HG02763 (cell line): ENCODE results near the gene SMIM33.
A peak's percentile ranks its signal among the peaks of the same experiment; 100 is the strongest.
"Not testable (repeated sequence)": the region's sequence is repeated elsewhere in the genome, so short reads cannot be mapped to it uniquely, and the experiment has no call there.

Source experiments
- ATAC-seq: cut with Tn5 transposase; IDR thresholded peaks from one replicate; pipeline ENCODE4 v1.9.1; 2021; ENCODE audit warnings: mild to moderate bottlenecking, moderate library complexity; ENCODE audit not compliant: unreplicated experiment

The SMIM33 gene

GRCh38 chr5:139481580-139482049 is 10.8 kb downstream of the SMIM33 start:
- no peak for ATAC-seq

GRCh38 chr5:139482050-139482889 is 11.5 kb downstream of the SMIM33 start, which contains the start of gene STING1:
TSS of gene STING1 (minus strand) at chr5:139482758. CDS start at chr5:139481704, 1,054 bp downstream.
- no peak for ATAC-seq

GRCh38 chr5:139482890-139483208 is 12.0 kb downstream of the SMIM33 start:
- not testable (repeated sequence) for ATAC-seq

GRCh38 chr5:139486201-139486600 is 15.4 kb downstream of the SMIM33 start:
- ATAC-seq = no peak

- ATAC-seq = no peak
Observed at GRCh38 chr5:139488260-139488659, 17.5 kb downstream of the SMIM33 start.

GRCh38 chr5:139492700-139493192 is 21.9 kb downstream of the SMIM33 start:
- ATAC-seq = no peak

- no peak for ATAC-seq
Observed at GRCh38 chr5:139494256-139494655, 23.5 kb downstream of the SMIM33 start.

GRCh38 chr5:139494832-139495231 is 24.0 kb downstream of the SMIM33 start:
- no peak for ATAC-seq

- no peak for ATAC-seq
Observed at GRCh38 chr5:139495638-139496435, 25.0 kb downstream of the SMIM33 start.

GRCh38 chr5:139501381-139501780 is 30.6 kb downstream of the SMIM33 start:
- ATAC-seq = no peak

GRCh38 chr5:139503036-139503817 is 32.4 kb downstream of the SMIM33 start:
- not testable (repeated sequence) for ATAC-seq

- ATAC-seq = not testable (repeated sequence)
Observed at GRCh38 chr5:139503879-139504278, 33.1 kb downstream of the SMIM33 start.

- not testable (repeated sequence) for ATAC-seq
Observed at GRCh38 chr5:139504722-139505121, 33.9 kb downstream of the SMIM33 start.

- no peak for ATAC-seq
Observed at GRCh38 chr5:139512786-139513390, 42.1 kb downstream of the SMIM33 start.

- not testable (repeated sequence) for ATAC-seq
Observed at GRCh38 chr5:139513434-139513833, 42.6 kb downstream of the SMIM33 start.

- no peak for ATAC-seq
Observed at GRCh38 chr5:139513852-139514485, 43.2 kb downstream of the SMIM33 start.

- ATAC-seq = no peak
Observed at GRCh38 chr5:139514486-139514856, 43.7 kb downstream of the SMIM33 start.

- ATAC-seq = peak; percentile 84
Observed at GRCh38 chr5:139517683-139518564, 47.1 kb downstream of the SMIM33 start.
